Subcutaneous preadipocyte (primary cell): ENCODE results near the gene FGF8. TPM values are rescaled to one million over a fixed set of nuclear protein-coding genes. Genes with fewer than 3 reads are reported as not detected.

ENCODE experiments used
- total RNA-seq: library from RNA; depleted of rRNA; stranded (reverse); fragments of >200 nt; gene quantifications from 2 replicates; pipeline ENCODE4 v1.2.3, GENCODE V29; 2012

FGF8 gene
- not detected in 2 replicates for total RNA-seq

DNA sequence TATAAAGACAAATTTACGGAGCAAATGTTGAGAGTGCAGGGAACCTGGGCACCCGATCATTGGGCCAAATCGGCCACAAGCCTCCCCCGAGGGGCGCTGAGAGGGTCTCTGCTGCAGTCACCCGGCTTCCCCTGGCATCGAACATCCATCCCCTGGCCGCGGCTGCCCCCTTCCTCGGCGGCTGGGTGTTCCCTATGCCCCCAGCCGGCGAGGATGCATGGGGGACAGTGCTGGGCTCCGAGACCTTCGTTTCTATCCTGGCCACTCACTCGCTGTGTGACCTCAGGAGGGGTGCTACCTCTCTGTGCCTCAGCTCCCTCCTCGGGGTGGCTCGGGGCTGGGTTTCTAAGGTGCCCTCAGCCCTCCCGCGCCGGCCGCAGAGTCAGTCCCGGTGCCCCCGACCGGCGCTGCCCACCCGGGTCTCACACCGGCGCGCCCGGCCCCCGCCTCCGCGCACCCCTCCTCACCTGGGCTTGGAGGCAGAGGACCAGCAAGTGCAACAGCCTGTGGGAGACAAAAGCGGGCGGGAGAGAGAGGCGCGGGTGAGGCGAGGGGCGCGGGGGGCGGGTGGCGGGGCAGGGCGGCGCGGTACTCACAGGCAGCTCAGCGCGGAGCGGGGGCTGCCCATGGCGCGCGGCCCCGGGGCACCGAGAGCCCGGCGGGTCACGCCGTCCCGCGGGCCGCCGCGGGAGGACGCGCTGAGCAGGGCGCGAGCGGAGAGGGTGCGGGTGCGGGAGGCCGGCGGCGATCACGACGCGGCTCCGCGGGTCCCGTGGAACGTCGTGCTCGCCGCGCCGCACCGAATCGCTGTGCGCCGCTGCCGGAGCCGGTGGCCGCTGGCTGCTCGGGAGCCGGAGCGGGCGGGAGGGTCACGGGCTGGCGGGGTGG is at the start of gene FGF8:
Gene FGF8, minus strand, starts transcription at position 842 of the 888 bp plus-strand sequence. Its CDS starts 214 bp downstream, at position 628.

GRCh38 chr10:101818119-101818871 is 42.4 kb upstream of the FGF8 start, which contains the start of gene OGA:
TSS of gene OGA (minus strand) at chr10:101818444. CDS start at chr10:101818022, 422 bp downstream.

DNA sequence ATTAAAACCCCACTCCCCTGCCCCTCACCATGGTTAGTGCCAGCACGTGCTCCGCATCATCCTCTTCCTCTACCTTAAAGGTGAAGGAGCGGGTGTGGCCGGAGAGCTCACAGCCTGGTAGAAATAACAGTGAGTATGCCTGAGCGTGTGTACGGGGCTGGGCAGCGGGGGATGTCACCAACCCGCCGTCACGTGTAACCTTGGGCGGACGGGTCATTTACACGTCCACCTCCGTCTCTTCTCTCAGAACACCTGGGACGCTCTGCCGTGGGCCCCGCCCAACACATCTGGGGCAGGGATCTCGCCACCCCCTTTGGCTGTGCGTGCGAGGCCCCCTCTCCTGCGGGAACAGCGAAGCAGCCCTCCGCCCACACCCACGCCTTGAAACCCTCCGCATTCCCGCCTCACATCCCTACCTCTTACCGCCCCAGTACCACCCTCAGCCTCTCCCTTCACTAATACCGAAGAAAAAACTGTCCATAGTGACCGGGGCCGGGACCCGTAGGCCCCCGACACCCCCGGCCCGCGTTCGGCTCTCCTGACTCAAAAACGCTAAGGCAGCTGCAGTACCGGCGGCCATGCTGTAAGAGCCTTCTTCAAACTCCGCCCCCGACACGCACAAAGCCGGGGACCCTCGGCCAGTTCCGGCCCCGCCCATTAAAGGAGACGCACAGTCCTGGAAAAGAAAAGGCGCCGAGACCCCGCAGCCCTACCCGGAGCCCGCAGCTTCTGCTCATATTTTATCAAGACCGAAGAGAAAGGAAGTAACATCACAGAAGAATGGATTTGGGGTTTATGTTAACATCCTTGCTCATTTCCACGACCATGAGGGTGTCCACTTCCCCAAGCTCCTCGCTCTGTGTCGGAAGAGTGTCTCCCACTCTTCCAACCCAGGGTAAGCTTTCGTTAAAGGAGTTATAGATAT is 7.2 kb upstream of the FGF8 start, which contains the start of gene NPM3:
Gene NPM3, minus strand, starts transcription at position 636 of the 925 bp plus-strand sequence. Its CDS starts 56 bp downstream, at position 580.

Other genes starting within 250 kb of the FGF8 start
- gene POLL, start 187.9 kb downstream of the FGF8 start, total RNA-seq, result 11.9 and 12.9 TPM in 2 replicates
- gene DPCD, start 187.8 kb downstream of the FGF8 start, total RNA-seq, result 25.6 and 41.5 TPM in 2 replicates
- 35.3 and 40.7 TPM in 2 replicates for gene FBXW4, start 80.9 kb downstream of the FGF8 start, total RNA-seq
- 105 and 137 TPM in 2 replicates for gene NPM3, start 7.3 kb upstream of the FGF8 start, total RNA-seq
- gene OGA, start 42.3 kb upstream of the FGF8 start, total RNA-seq, result 95.5 and 102 TPM in 2 replicates
- gene KCNIP2, start 67.7 kb upstream of the FGF8 start, total RNA-seq, result 0.73 and 1.2 TPM in 2 replicates